T47D (cell line): ENCODE measurements around the gene SMG7.

Experiments used
- DNase-seq, 2 experiments: peaks; one replicate each; pipeline versions ENCODE4 v3.0.0 to v3.0.0-alpha.2; 2011 to 2012; ENCODE audit warnings: low read depth in 1 of 2, low spot score in 1 of 2
- JUND ChIP-seq: IDR thresholded peaks from 2 replicates; pipeline ENCODE4 v1.6.1; 2012; ENCODE audit warnings: low read depth
- in situ Hi-C: cut with HindIII; loops from 2 replicates; pipeline ENCODE4 v1.10.0; 2016; ENCODE audit warnings: low sequenced_read_pairs, low pct_unique_long_range_greater_than_20kb

SMG7 gene

DNA sequence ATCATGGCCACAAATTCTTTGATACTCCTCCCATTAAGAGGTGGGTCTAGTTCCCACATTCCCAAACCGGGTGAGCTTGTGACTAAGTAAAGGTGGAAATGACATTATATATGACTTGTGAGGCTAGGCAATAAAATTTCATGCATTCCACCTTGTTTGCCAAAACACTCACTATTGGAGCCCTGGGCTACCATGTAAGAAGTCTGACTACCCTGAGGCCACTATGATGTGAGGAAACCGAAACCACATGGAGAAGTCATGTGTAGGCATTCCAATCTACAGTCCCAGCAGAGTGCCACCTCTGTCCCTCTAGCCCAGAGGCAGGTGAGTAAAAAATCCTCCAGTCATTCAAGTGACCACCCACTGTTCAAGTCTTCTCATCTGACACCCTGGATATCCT is 17.9 kb upstream of the SMG7 start:
- DNase-seq, result peak; percentile 34 to 93
- in situ Hi-C loops, result no loop called here
- TF ChIP-seq JUND, result no peak

DNA sequence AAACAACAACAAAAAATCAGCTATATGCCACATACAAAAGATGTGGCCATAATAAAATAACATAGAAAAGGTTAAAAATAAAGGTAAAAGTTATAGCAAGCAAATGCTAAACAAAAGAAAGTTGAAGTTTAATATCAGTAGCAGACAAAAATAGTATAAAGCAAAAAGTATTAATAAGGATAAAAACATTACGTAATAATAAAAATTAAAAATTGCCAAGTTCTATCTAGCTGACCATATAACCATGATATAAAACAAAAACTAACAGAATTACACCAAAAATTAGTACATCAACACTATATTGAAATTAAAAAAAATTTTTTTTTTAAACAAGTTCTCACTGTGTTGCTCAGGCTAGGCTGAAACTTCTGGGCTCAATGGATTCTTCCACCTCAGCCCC is 15.5 kb upstream of the SMG7 start:
- DNase-seq, result no peak
- TF ChIP-seq JUND, result no peak
- in situ Hi-C loops, result no loop called here

DNA sequence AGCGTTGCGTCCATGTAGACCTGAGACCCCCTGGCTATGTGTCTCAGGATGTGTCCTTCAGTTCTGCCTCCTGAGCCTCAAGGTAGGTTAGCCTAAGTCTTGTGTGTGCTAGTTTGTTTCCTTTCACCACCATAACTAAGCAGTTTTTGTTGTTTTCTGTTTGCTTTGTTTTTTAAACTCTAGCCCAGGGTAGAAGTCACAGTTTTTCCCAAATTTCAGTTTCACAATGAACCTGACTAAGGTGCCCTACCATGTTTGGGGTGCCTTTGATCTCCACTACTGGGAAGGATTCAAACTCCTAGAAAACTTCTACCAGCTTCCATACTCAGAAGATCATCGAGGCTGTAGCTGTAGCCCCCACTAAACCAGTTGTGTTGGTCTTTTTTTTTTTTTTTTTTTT is 14.8 kb upstream of the SMG7 start:
- in situ Hi-C loops, result no loop called here
- no peak for DNase-seq
- TF ChIP-seq JUND, result no peak

DNA sequence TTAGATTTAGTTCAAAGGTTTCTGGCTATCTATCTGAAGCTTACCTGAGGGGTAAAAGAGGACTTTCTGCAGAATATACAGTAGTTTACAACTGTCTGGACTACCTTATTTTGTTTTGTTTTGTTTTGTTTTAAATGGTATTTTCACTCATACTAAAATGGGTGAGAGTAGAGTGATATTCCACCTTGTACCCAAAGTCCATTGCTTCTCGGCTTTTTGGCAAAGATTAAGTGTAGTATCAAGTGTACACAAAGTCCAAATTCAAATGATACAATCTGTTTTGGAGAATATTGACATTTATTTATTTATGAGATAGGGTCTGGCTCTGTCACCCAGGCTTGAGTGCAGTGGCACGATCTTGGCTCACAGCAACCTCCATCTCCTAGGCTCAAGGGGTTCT is 11.7 kb upstream of the SMG7 start:
- DNase-seq, result no peak
- in situ Hi-C loops, result no loop called here

DNA sequence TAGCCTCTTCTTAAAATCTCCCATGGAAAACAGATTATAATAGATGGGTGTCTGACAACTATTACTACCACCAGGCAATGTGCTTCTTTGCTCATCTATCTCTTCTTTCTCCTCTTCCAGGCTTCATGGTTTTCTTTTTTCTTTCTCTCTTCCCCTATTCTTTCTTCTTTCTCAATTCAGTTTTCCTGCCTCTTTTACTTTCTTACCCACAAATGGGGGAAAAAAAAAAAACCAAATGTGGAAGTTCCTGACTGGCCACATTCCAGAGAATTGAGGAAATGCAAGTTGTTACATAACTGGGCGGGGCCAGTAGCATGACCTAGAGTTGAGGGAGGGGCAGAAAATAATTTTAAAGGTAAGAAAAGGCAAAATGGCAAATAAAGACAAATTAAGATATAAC is 10.9 kb upstream of the SMG7 start:
- peak in 1 of 2 experiments; percentile 93 for DNase-seq
- TF ChIP-seq JUND, result peak; percentile 47; the same call in 1 of the 2 replicates
- in situ Hi-C loops, result no loop called here

More for the DNA sequence above, 11.7 kb upstream of the SMG7 start:
- TF ChIP-seq JUND, result no peak

DNA sequence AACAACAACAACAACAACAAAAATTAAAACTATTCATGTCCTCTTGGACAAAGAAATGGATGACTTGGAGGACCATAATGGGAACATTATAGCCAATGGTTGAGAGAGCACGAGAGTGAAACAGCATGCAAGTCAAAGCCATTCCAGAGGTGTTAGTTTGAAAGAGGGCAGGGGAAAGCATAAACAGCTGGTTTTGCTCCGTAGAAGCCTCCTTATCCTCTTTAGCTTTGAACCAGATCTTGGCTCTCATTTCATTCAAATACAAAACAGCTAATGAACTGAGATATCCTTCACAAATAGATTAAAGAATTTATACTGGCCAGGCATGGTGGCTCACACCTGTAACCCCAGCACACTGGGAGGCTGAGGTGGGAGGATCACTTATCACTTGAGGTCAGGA is 8.7 kb upstream of the SMG7 start:
- in situ Hi-C loops, result no loop called here
- no peak for TF ChIP-seq JUND
- DNase-seq, result no peak

DNA sequence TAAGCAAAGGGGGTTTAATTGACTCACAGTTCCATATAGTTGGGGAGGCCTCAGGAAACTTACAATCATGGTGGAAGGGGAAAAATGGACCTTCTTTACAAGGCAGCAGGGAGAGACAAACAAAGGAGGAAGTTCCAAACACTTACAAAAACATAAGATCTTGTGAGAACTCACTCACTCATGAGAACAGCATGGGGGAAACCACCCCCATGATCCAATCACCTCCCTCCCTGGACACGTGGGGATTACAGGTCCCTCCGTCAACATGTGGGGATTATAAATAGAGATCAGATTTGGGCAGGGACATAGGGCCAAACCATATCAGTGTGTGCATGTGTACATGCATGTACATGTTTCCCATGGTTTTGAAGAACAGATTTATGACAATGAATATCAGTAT is 5.5 kb upstream of the SMG7 start:
- DNase-seq, result no peak
- in situ Hi-C loops, result no loop called here
- TF ChIP-seq JUND, result no peak

DNA sequence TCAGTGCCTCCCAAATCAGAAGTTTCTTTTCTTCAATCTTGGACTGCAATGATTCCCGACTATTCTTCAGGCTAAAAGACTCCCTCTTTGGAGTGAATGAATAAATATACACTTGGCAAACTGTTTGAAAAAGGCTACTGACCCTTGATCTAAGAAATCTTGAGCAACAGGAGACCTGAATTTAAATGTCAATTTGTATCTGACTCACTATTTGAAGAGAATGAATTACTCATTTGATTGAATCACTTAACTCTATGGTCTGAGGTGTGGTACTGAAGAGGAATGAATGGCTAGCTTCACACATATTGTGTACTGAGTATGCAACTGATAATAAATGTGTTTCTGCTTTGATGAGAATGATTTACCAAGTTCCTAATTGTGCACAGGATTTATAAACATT is 4.6 kb upstream of the SMG7 start:
- TF ChIP-seq JUND, result no peak
- in situ Hi-C loops, result no loop called here
- DNase-seq, result no peak

DNA sequence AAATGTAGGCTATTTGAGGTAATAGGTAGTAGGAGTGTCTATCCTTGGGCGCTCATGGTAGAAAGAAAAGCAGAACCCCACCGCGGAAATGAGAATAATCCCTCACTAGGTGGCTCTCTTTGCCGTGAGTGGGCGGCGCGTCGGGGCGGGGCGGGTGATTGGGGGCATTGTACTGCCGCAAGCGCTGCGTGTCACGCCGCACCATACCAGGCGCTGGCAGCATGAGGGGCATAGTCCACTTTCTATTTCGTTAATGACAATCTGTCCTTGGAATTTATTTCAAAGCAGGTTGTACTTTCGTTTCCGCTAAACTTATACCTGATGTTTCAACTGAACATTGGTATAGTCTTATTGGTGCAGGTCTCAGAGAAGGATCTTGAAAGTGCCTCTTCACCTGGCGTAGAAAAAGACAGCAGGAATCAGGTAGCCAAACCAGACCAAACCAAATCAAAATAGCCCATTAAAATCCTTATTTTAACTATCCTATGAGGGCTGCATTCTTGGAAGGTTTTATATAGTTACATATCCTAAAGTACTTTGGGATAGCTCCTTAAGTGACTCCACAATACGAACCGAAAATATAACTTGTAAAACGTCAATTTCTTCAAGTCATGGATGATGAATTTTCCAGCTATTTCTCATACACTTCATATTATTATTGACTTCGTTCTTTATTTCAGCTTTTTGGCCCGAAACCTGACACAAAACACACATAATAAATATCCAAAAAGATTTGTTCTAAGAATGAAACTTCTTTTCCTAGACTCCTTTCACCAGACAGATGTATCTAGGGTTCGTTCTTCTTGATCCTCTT is 1.9 kb upstream of the SMG7 start:
- peak; percentile 48 to 86 for DNase-seq
- TF ChIP-seq JUND, result no peak
- in situ Hi-C loops, result no loop called here

DNA sequence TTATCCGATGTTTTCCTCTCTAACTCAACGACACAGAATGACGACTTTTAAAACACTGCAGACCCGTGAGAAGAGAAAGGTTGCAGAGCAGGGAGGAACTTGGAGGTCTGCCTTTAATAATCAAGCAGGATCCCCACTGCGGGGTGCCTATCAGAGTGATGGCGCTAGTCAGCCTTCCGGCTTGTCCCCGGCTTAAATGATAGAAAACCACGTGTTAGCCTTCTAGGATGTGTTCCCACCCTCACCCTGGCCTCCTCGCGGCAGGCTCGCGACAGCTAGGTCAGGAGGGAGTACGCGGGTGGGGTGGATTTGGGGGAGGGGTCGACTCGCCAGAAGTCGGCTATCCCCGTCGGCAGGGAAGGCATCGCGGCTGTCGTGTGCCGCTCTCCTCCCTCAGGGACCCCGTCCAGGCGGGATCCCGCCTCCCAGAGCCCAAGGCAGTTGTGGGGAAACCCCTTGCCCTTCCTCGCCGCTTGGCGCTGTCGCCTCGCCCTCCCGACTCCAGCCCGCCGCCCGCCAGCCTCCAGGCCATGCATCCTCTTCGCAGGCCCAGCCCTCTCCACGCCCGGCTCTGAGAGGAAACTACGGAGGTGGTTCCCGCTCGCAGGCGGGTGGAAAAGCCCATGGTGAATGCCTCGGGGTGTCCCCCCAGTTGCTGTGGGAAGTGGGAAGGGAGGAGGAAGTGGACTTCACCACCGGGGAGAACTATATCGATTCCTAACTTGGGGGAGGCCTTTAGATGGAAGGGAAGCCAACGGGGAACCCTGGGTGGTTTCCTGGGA is 1.1 kb upstream of the SMG7 start:
- DNase-seq, result peak; percentile 33 to 82
- in situ Hi-C loops, result no loop called here
- TF ChIP-seq JUND, result no peak

DNA sequence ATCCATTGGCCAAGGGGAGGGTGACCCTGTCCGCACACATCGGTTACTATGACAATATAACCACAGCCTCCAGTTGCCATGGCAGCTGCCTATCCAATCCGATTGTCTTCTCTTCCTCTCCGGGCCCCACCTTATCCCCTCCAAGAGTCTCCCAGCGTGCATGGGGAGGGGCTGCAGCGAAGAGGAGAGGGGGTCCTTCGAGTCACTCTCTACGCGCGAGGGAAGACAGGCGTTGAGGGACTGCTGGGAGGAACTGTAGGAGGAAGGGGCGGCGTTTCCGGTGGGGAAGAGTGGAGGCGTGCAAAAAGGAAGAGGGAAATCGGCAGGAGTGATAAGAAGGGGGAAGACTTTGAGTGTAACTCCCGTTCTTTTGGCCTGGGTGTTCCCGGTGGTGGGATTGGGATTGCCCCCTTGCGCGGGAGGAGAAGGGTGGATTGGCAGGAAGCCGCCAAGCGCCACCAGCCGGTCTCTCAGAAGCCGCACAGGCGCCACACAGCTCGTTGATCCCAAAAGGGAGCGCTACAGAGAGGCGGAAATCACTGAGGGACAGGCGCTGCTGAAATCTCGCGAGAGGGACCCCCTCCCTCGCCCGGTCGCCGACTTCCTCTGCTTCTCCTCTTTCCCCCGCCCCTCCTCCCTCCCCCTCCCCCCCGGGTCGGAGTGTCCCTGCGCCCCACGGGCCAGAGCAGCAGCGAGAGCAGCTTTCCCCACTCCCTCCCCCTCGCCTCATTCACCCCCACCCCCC is 384 bp upstream of the SMG7 start:
- DNase-seq, result peak; percentile 92 to 99
- no peak for TF ChIP-seq JUND
- in situ Hi-C loops, result no loop called here

DNA sequence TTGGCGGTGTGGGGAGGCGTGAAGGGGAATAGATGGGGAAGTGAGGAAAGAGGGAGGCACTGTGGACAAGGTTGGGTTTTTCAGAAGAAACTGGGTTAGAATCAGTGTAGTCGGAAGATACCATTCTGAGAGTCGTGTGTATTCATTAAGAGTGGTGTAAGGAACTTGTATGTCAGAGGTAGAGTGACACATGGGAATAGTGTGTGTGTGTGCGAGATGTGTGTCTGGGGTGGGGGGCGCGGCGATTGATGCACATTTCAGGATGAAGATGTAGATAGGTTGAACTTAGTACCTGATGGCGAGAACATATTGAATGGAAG is 878 bp downstream of the SMG7 start:
- TF ChIP-seq JUND, result no peak
- in situ Hi-C loops, result no loop called here
- DNase-seq, result no peak

DNA sequence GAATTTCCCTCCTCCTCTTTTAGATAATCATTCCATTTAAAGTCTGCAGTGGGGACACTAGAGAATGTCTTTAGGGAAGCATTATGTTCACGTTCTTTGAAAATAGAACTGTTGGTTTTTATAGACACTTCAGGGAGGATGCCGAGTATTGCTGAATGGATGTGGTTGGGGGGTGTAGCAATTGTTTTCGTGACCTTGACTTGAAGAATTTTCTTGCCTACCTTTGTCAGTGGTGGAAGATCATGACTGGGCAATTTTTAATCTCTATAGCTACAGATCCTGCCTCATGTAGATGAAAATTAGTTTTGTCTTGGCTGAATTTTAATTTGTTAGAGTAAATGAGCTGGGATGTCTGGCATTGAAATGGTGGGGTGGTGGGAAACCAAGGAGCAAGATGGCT is 3.8 kb downstream of the SMG7 start:
- DNase-seq, result no peak

More for the DNA sequence above, 3.8 kb downstream of the SMG7 start:
- in situ Hi-C loops, result no loop called here
- TF ChIP-seq JUND, result no peak
